Retinal pigment epithelial cell (primary cell): ENCODE measurements around the gene FBXO42.

Experiments
- DNase-seq: peaks from one replicate; pipeline ENCODE4 v3.0.0-alpha.2; 2010; ENCODE audit warnings: low read depth
- H3K4me3 ChIP-seq: 2 replicates; pipeline ENCODE4 v1.5.1; 2011; ENCODE audit warnings: mild to moderate bottlenecking, low read length, control low read depth, moderate library complexity
- CTCF ChIP-seq: conservative IDR thresholded peaks from 2 replicates; pipeline ENCODE4 v1.5.1; 2011; ENCODE audit warnings: low read depth, low read length, control low read depth, inconsistent platforms

The FBXO42 gene

GRCh38 chr1:16205891-16206546 lies 146.3 kb downstream of the FBXO42 start:
- no peak for DNase-seq
- no peak for TF ChIP-seq CTCF
- H3K4me3 ChIP-seq = peak overlapping the region; percentile 44

- no peak for TF ChIP-seq CTCF
- H3K4me3 ChIP-seq = no peak overlapping the region
- DNase-seq = no peak
Measured at GRCh38 chr1:16205334-16205671, 147.0 kb downstream of the FBXO42 start.

DNA sequence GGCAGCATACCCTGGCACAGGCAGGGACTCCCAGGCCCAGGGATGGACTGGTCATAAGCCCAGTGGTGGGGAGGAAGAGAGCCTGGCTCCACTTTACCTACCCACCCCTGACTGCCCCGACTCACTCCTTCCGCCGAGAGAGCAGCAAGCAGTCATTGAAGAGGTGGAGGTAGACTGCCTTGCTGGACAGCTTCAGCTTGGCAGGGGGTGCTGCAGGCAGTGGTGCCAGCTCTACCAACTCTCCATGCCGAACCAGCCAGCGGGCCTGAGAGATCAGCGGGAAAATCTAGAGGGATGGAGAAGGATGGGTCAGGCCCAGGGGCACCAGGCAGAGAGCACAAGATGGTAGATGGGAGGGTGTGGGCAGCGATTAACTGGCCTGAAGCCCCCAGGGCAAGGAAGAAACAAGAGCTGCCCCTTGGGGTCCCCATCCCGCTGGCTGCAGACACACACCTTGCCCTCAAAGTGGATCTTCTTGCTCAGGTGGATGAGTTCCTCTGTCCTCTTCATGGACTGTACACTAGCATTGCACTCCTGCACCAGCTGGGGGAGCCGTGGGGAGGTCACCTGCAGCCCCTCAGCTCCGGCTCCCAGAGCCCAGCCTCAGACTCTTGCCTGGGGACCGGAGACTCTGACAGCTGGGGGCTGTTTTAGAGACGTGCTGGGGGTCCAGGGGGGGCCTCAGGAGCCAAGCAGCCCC lies 147.5 kb downstream of the FBXO42 start:
- no peak for DNase-seq
- TF ChIP-seq CTCF = peak; percentile 55
- H3K4me3 ChIP-seq = no peak overlapping the region

GRCh38 chr1:16204216-16204615 lies 148.1 kb downstream of the FBXO42 start:
- no peak for TF ChIP-seq CTCF
- no peak overlapping the region for H3K4me3 ChIP-seq
- DNase-seq = peak; percentile 81

DNA sequence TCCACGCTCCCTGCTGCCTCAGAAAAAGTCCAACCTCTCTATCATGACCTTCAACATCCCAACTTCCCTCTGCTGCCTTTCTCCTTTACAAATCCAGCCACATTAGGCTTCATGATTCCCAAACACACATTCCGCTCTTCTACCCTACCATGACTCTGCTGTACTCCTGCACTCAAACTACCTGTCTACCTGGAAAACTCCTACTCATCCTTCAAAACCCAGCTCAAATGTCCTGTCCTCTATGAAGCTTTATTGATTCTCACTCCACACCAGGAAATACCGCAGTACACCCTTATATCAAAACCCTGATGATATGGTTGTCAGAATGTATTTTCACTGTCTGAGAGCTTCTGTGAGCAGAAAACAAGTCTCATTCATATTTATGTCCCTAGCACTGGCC lies 148.7 kb downstream of the FBXO42 start:
- no peak overlapping the region for H3K4me3 ChIP-seq
- no peak for TF ChIP-seq CTCF

DNA sequence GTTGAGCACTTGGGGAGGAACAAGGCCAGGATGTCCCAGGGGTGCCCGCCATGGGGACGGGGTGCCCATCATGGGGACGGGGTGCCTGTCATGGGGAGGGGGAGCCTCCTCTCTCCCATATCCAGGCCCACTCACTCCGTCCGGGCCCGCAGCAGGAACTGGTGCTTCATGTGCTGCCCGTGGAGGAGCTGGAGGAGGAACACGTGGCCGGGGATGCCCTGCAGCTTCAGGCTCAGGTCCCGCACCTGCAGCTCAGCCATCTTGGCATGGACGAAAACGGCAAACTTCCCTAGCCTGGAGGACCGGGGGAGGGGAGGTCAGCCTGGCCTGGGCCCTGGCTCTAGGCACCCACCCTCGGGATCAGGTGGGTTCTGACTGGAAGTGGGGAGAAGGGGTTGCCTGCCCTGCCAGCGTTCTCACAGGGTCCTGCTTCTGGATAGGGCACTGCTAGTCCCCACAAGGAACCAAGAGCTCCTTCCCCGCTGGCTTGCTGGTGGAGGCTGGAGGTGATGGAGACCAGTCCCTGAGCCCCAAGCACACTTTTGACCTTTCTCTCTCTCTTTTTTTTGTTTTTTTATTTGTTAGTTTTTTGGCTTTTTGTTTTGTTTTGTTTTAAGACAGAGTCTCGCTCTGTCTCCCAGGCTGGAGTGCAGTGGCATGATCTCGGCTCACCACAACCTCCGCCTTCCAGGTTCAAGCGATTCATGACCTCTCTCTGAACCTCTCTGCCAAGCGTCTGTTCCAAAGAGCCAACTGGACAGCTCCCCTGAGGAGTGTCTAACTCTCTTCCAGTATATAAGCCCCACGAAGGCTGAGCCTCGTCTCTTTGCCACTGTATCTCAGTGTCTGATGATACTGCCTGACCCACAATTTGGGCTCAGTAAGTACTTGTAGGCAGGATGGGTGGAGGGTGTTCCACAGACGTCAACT lies 149.7 kb downstream of the FBXO42 start:
- DNase-seq = no peak
- TF ChIP-seq CTCF = no peak
- no peak overlapping the region for H3K4me3 ChIP-seq

More for the DNA sequence above, 148.7 kb downstream of the FBXO42 start:
- no peak for DNase-seq
